NOMO-1 treated with DMSO at 0.1 percent for 48 hours (cell line): ENCODE measurements around the gene PTPRE.
A peak's percentile ranks its signal among the peaks of the same experiment; 100 is the strongest.

ENCODE experiments used
- DNase-seq: peaks from one replicate; lab custom pipeline; 2025; ENCODE audit not compliant: unreplicated experiment; lab: John Stamatoyannopoulos, UW

The PTPRE gene

DNA sequence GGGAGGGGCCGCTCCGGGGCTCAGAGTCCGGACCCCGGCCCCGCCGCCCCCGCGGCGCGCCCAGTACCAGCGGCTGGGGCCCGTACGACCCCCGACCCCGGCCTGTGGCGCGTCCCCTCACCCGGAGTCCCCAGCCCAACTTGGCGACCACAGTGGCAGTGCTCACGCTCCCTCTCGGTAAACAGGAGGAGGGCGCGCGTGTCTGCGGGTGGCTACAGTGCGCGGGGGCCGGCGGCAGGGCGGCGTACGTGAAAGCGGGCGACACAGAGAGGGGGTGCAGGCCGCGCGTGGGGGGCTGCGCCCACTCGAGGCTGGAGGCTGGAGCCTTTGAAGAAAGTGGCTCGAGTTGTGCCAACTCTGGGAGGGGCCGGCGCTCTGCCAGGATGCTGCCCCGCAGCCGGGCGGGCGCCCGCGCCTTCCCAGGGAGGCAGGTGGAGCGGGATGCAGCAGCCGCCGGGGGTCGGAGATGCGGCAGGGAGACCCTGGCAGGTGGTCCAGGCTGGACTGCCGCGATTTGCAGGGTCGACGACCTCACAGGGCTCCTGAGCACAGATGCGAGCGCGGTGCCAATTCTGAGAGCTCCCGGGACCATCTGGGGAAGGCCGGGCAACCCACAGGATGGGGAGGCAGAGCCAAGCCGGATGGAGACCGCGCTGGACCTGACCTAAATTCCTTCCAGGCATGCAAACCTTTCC is 655 bp downstream of the PTPRE start:
- no peak for DNase-seq

- no peak for DNase-seq
These were observed 1.4 kb downstream of the PTPRE start for GRCh38 chr10:127908106-127908958.

- DNase-seq, result no peak
These were observed 2.0 kb downstream of the PTPRE start for GRCh38 chr10:127908959-127909267.

- no peak for DNase-seq
These were observed 3.0 kb downstream of the PTPRE start for GRCh38 chr10:127909716-127910463.

GRCh38 chr10:127910464-127910770 is 3.5 kb downstream of the PTPRE start:
- DNase-seq, result no peak

DNA sequence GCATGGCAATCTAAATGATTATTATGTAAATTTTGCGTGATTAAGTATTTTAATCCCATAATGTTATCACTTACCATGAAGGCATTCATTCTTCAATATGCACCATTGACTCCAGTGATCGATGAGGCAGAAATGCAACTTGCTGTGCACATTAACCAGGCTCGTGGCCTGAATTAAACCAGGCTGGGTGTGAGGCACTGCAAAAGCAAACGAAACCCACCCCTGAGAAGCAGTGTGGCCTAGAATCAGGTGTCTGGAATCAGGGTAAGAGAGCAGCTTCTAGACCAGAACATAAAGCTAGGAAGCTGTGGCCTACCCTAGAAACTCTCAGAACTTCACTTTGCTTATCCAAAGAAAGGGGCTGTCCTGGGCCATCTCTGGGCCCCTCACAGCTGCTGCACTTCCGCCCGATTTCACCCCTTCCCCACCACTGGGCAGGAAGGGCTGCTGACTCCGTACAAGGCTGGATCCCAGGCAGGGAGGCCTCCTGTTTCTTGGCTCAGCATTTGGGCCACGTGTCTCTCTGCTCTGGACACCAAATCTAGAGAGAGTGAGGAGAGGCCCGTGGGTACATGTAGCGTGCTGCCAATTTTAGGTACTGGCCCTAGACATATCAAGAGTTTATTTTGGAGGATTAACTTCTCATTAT is 4.4 kb downstream of the PTPRE start:
- no peak for DNase-seq

- no peak for DNase-seq
These were observed 5.0 kb downstream of the PTPRE start for GRCh38 chr10:127911867-127912257.

DNA sequence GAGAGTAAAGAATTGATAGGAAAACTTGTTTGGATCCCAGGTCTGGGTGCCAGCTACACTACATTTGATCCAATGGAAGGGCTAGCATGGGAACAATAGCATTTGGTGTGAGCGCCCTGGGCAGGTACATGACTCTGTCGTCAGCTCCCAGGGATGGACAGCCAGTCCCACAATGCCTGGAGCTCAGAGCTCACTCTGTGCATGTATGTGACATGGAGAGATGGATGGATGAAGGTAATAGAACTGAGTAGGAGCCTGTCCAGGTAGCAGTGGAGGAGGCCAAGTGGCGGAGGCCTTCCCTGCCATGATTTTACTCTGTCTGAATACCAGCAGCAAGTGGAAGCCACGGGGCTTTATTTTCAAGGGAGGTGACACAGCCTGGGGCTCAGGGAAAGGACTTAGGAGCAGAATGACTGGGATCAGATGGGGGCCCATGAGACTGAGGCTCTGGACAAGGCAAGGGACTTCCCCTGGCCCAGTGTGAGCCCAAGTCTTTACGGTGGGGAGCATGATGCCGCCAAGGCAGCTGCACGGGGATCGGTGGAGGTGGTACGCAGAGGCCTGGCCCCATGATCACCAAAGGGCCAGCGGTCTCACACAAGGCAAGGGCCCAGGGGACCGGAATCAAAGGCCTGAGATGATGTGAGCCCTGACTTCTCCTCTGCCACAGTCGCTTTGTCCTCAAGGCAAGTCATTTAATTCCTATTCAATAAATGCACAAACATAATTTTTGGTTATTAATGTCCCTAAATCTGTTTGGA is 5.9 kb downstream of the PTPRE start:
- no peak for DNase-seq

DNA sequence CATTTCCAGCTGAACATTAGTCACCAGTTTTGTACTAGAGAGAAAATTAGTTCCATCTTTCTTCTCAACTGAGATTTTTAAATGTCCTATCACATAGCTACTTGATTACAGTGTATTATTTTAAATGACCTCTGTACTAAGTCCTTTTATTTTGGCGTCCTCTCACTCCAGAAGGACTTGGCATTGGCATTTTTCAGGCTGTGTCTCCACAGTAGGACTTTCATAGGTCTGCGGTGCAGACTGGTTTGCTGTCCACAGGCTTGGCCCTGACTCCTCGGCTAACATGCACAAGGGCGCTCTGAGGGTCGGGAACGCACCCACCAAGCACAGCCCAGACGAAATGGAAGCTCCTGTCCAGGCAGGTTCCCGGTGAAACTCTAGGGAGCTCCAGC is 6.5 kb downstream of the PTPRE start:
- no peak for DNase-seq

DNA sequence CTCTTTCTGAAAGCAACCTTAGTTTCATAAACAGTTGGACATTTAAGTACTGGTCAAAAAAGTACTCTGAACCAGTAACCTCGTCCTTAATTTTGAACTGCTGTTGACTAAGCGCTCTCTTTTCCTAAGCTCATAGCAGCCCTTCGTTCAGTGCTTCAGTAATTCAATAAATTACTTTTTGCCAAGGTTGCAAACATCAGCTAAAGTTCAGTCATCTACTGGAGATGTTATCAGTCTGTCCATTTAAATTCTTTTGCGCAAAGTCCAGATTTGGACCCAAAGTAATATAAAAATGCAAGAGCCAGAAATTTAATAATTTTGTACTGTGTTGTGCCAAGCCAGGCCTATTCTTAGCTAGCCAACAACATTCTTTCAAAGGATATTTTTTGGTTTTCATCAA is 8.4 kb downstream of the PTPRE start:
- DNase-seq, result no peak

GRCh38 chr10:127916826-127917225 is 9.9 kb downstream of the PTPRE start:
- no peak for DNase-seq

DNA sequence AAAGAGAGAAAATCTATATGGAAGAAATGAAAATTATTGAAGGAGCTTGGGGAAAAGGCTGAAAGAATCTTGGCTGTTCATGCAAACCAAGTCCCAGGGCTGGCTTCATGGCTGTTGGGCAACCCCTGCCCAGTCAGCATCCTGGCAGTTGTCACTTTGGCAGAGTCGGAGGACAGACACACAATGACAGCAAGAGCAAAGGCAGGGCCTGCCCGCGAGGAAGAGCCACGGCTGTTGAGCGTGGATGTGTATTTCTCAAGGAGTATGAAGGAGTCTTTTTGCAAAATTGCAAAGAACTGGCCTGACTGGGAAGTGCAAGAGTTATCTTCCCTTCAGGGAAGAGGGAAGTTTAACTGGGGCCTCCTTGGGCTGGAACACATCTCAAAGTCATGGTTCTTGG is 11.7 kb downstream of the PTPRE start:
- DNase-seq, result peak; percentile 18

DNA sequence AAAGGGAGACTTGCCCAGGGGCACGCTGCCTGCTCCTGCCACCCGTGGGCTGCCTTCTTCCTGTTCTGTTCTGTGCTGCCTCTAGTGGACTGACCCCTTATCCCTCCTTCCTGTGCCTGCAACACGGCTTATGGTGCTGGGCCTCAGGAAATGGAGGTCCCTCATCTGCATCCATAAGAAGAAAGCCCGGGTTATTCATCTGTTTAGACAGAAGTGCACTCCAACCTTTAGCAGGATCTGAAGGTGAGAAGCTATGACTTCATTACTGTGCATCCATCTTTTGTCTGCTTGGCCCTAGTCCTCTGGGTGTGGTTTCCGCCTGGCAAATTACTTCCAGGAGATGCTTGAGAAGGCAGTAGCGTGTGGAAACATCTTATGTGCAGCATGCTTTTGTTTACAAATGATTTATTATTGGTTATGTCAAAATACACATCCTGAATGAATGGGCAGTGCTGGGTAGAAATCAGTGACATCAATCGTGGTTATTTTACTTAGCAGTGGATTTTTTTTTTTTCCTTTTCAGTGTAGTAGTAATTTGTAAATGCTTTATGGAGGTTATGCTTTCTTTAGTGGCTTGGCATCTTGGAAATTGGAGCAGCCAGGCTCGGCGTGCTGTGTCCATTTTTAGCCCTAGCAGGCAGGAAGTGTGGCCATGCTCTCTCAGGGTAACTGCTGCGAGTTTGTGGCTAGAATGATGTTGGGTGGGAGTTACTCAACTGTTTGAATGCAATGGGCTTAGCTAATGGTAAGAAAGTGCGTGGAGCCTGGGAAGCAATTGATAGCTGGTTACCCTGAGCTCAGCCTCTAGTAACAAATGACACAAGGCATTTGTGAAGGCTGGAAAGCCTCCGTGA is 12.7 kb downstream of the PTPRE start:
- DNase-seq, result peak; percentile 84

GRCh38 chr10:127920306-127921074 is 13.6 kb downstream of the PTPRE start:
- no peak for DNase-seq

DNA sequence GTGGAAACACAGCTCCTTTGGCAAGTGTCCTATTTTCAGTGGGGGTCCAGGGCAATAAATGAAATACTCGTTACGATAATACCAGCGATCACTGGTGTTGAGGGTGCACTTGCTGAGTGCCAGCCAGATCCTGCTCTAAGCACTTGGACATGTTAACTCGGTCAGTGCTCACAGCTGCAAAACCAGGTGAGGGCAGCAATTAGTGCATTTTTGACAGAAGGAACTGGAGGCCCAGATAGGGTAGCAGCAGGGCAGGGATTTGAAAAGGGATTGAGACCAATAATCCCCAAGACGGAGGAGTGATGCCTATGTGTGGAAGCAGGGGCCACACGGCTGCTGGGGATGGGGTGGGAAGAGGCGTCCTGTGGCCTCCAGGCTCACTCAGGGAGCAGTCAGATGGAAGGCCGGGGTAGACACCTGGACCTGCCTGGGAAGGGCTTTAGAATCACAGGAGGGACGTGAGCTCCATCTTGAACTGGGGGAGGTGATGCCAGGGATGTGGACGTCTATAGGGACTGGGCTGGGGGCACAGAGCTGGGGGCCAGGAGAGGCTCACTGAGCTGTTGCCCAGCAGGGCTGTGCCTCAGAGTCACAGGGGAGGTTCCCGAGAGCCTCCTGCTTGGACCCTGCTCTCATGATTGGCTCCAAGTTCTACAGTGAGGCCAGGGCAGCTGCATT is 14.3 kb downstream of the PTPRE start:
- no peak for DNase-seq

DNA sequence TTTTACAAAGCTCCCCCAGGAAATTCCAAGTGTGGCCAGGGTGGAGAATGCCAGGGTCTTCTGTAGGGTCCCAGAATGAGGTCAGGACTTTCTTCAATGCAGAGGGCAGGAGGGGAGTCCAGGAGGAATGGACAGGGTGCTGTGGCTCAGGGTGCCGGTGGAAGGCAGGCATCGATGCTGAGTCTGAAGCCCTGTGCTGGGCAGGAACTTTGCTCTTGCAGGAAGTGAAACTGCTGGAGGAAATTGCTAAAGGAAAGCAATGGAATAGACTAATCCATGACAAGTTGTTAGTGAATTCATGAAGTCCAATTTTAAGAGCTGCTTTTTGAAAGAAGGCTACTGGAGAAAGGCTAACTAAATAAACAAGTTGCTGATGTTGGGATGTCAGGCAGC is 14.8 kb downstream of the PTPRE start:
- peak; percentile 80 for DNase-seq

DNA sequence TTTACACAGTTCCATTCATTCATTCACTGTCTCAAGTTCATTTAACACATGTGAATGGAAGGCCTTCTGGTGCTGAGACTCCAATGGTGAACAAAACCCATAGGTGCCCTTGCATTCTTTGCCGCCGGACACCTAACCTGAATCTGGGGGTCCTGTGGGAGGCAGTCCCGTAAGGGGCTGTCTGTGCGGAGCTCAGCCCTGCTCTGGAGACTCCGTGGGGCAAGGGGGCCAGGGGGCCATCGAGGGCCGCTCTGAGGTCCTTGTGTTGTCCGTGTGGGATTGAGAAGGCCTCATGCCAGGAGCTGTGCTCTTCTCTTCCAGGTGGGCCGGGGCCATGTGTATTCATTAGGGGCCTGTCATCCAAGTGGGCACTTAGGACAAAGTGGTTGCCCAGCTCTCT is 15.3 kb downstream of the PTPRE start:
- DNase-seq, result no peak

- no peak for DNase-seq
These were observed 15.9 kb downstream of the PTPRE start for GRCh38 chr10:127922675-127923366.
